Measurements from ENCODE around the gene RBMY1B. TPM values are rescaled to one million over a fixed set of nuclear protein-coding genes. Genes with fewer than 3 reads are reported as not detected.
"Not testable (repeated sequence)": the region's sequence is repeated elsewhere in the genome, so short reads cannot be mapped to it uniquely, and the experiment has no call there.

RBMY1B gene
- total RNA-seq = not detected

DNA sequence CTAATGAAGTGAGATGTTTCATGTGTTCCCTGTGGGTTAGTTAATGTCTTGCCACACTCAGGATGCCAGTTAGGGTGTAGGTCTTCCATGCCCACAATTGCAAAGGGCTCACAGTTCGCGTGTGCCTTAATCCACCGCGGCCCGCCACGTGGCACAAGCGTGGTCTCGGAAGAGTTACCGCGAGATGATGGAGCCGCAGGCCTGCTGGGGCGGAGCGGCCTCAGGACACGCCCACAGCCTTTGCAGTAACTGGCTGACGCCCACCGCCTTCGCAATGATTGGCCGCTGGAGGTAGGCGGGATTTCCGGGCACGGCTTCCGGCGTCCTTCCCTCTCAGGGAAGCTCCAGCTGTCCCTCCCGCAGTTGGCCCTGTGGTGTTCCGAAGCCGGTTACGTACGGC is at the start of gene RBMY1B:
RBMY1B (plus strand) TSS at position 301 of the 400 bp plus-strand sequence. CDS start 2,013 bp downstream, outside the sequence.
- H3K4me3 ChIP-seq (ENCODE audit: low read length); H3K9me3 ChIP-seq (ENCODE audit: low read depth, low read length); H3K27me3 ChIP-seq (ENCODE audit: insufficient read depth, low read length); H3K4me1 ChIP-seq (ENCODE audit: insufficient read depth, low read length): not testable (repeated sequence)

DNA sequence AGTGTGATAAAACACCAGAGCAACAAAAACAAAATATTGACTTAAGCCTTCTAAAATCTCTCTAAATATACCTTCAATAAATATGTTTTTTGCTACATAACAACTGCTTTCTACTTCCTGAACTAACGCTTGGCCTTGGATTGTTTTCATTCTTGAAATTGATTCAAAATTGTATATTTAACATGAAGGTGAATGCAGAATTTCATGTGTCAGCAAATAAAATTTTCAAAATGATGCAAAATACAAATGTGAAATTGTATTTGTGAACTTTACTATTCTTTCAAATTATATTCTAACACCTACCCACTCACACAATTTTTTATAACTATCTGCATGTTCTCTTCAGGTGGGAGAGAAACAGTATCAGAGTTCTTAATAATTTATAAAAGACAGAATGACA is 48.2 kb upstream of the RBMY1B start:
- H3K4me1 ChIP-seq (ENCODE audit: insufficient read depth, low read length); H3K4me3 ChIP-seq (ENCODE audit: low read length); H3K27me3 ChIP-seq (ENCODE audit: insufficient read depth, low read length); H3K9me3 ChIP-seq (ENCODE audit: low read depth, low read length): not testable (repeated sequence)

DNA sequence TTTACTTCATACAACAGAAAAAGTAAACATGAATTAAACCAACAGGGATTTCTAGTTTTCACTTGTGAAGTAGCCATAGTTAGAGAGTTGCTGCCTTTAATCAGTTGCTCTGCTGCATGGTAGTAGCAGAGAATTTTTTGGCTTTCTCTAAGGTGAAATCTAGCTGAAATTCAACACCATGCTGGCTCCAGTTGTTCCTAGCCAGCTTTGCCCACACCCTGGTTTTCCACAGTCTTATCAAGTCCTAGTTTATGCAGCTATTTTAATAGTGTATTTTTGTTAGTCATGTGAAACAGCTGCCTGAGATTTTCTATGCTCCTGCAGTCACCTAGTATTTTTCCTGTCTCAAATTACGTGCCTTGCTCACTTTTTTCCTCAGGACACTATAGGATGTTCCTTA is 28.2 kb upstream of the RBMY1B start:
- Histone ChIP-seq H3K4me3 (ENCODE audit: low read length) (no peak overlapping the region), H3K27me3 (ENCODE audit: insufficient read depth, low read length) (no peaks in the 10 kb centered on the region), H3K9me3 (ENCODE audit: low read depth, low read length) (no peaks in the 10 kb centered on the region), H3K4me1 (ENCODE audit: insufficient read depth, low read length) (no peaks in the 10 kb centered on the region)

- H3K4me1 ChIP-seq (ENCODE audit: insufficient read depth, low read length); H3K27me3 ChIP-seq (ENCODE audit: insufficient read depth, low read length); H3K9me3 ChIP-seq (ENCODE audit: low read depth, low read length); H3K4me3 ChIP-seq (ENCODE audit: low read length): not testable (repeated sequence)
Observed at GRCh38 chrY:21534579-21534978, 23.4 kb downstream of the RBMY1B start, which contains the start of gene RBMY1A1. Gene RBMY1A1, plus strand, starts transcription at chrY:21534879. Its CDS starts 2,013 bp downstream, at chrY:21536892.

DNA sequence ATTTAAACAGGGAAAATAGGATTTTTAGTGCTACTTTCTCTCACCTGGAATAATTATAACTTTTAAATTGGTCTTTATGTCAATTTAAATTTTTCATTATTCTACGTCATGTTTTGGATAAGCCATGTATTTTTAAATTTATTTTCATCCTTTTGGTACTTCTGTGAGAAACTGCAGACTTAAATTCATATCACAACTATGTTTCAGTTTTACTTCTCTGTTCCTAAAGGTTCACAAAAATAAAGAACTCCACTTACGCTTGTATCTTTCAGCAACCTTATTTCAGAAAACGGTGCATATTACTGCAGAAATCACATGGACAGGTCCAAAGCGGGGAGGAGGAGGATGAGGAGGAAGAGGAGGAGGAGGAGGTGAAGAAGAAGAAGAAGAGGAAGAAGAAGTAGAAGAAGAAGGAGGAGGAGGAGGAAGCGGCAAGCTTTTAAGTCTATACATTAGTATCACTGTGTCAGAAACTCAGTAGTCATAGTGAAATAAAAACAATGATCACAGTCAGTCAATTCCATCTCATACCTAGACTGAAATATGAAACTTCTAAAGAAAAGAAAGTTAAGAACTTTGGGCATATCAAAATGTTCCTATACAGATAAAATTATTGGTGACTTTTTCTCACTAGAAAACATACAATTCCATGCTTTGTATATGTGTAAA is 48.3 kb downstream of the RBMY1B start:
- not testable (repeated sequence) for H3K4me3 ChIP-seq (ENCODE audit: low read length); H3K9me3 ChIP-seq (ENCODE audit: low read depth, low read length); H3K4me1 ChIP-seq (ENCODE audit: insufficient read depth, low read length); H3K27me3 ChIP-seq (ENCODE audit: insufficient read depth, low read length)

Other genes starting within 250 kb of the RBMY1B start
- gene RBMY1A1, start 23.5 kb downstream of the RBMY1B start, total RNA-seq = not detected